Esophagus muscularis mucosa (tissue), 4 donors: ENCODE results near the gene HDAC4. TPM values are rescaled to one million over a fixed set of nuclear protein-coding genes. Genes with fewer than 3 reads are reported as not detected.

Experiments
- DNase-seq: peaks from one replicate; pipeline ENCODE4 v3.0.0-alpha.2; 2017; ENCODE audit errors: extremely low spot score
- H3K27ac ChIP-seq, 4 donors: fragments of 200-600 bp; sonication (generic); replicated peaks in 1 of 4; 1 replicate in 3 of 4; 2 replicates in 1 of 4; pipeline ENCODE4 v1.5.1; 2016 to 2019; ENCODE audit warnings: mild to moderate bottlenecking in 1 of 4
- H3K27me3 ChIP-seq, 4 donors: fragments of 200-600 bp; sonication (generic); one replicate each; pipeline versions ENCODE4 v1.5.1 to v1.6.0; 2016 to 2019
- H3K36me3 ChIP-seq, 4 donors: fragments of 200-600 bp; sonication (generic); one replicate each; pipeline ENCODE4 v1.5.1; 2016 to 2019
- H3K4me1 ChIP-seq, 4 donors: fragments of 200-600 bp; sonication (generic); one replicate each; pipeline ENCODE4 v1.5.1; 2016 to 2019
- H3K4me3 ChIP-seq, 4 donors: fragments of 200-600 bp; sonication (generic); 1 replicate in 2 of 4; 2 replicates in 2 of 4; pipeline ENCODE4 v1.5.1; 2016 to 2019; ENCODE audit warnings: mild to moderate bottlenecking in 4 of 4, moderate library complexity in 1 of 4
- H3K9me3 ChIP-seq, 4 donors: fragments of 200-600 bp; sonication (generic); 1 replicate in 3 of 4; 2 replicates in 1 of 4; pipeline ENCODE4 v1.5.1; 2016 to 2019
- CTCF ChIP-seq, 3 experiments: fragments of 200-600 bp in 2 of 3; fragments of 450-650 bp in 1 of 3; sonication (generic) in 2 of 3; IDR thresholded peaks; one replicate each; pipeline ENCODE4 v1.5.1; 2017 to 2019; ENCODE audit warnings: antibody characterized with exemption in 3 of 3, mild to moderate bottlenecking in 2 of 3, moderate library complexity in 1 of 3
- EP300 ChIP-seq: sonication (generic); formaldehyde crosslinking; IDR thresholded peaks from one replicate; pipeline ENCODE4 v1.6.1; 2017; ENCODE audit warnings: antibody characterized with exemption
- POLR2A ChIP-seq: fragments of 450-650 bp; IDR thresholded peaks from one replicate; pipeline ENCODE4 v1.6.1; 2017; ENCODE audit warnings: antibody characterized with exemption, moderate library complexity, mild to moderate bottlenecking, low read depth
- POLR2AphosphoS5 ChIP-seq, 2 donors: sonication (generic); formaldehyde crosslinking; IDR thresholded peaks; one replicate each; pipeline ENCODE4 v1.6.1; 2017; ENCODE audit warnings: antibody characterized with exemption in 2 of 2
- WGBS: methylation state at CpG from one replicate; pipeline ENCODE4 v1.1.5; 2018; 5-methylcytosine and 5-hydroxymethylcytosine counted together
- intact Hi-C: fragments of 100-400 bp; cut with DNase I; formaldehyde crosslinking; loops from one replicate; pipeline ENCODE4 v1.15.1; 2023
- total RNA-seq, 4 donors: library from RNA; depleted of rRNA; stranded (reverse); fragments of >200 nt; gene quantifications; one replicate each; pipeline versions ENCODE4 v1.1.0 to v1.2.1, GENCODE V29; 2016

HDAC4 gene
- total RNA-seq, 4 donors from 2014 or later = 59.4 to 119 (median 76.1) TPM

- Histone ChIP-seq H3K4me3 (no peak overlapping the region), H3K27ac (peak overlapping the region; percentile 55 to 83 (median 80)), H3K9me3 (no peaks in the 10 kb centered on the region), H3K36me3 (peaks cover 0 to 4% (median 0%) of the 10 kb centered on the region in 4 donors), H3K4me1 (peaks cover 73 to 94% (median 91%) of the 10 kb centered on the region in 4 donors), H3K27me3 (no peaks in the 10 kb centered on the region)
- WGBS = 85% methylated on average over 10 of the region's 10 CpGs
- no peak for DNase-seq
- intact Hi-C loops = no loop called here
- no peak for TF ChIP-seq CTCF (IDR thresholded peaks at IDR 0.05)
- TF ChIP-seq POLR2A = no peak
- TF ChIP-seq POLR2AphosphoS5 (IDR thresholded peaks at IDR 0.05) = no peak
- no peak for TF ChIP-seq EP300
Measured at GRCh38 chr2:239286901-239287300, 113.9 kb downstream of the HDAC4 start.

GRCh38 chr2:239285932-239286230 is 114.9 kb downstream of the HDAC4 start:
- DNase-seq = no peak
- Histone ChIP-seq H3K9me3 (no peaks in the 10 kb centered on the region), H3K4me1 (peaks cover 63 to 84% (median 81%) of the 10 kb centered on the region in 4 donors), H3K4me3 (peak overlapping the region in 1 of 4 donors; percentile 27), H3K36me3 (peaks cover 0 to 4% (median 0%) of the 10 kb centered on the region in 4 donors), H3K27me3 (no peaks in the 10 kb centered on the region), H3K27ac (peak overlapping the region in 3 of 4 donors; percentile 43 to 83 (median 80))
- TF ChIP-seq EP300 (no peak), POLR2A (no peak), POLR2AphosphoS5 (IDR thresholded peaks at IDR 0.05) (no peak)
- intact Hi-C loops = no loop called here
- WGBS = 59% methylated on average over 3 of the region's 3 CpGs

- H3K4me3 ChIP-seq = peak overlapping the region; percentile 27 to 37 (median 34)
- H3K36me3 ChIP-seq = peaks cover 0 to 4% (median 0%) of the 10 kb centered on the region in 4 donors
- WGBS = 39% methylated on average over 18 of the region's 26 CpGs
- DNase-seq = no peak
- H3K9me3 ChIP-seq = no peaks in the 10 kb centered on the region
- no peaks in the 10 kb centered on the region for H3K27me3 ChIP-seq
- intact Hi-C loops = no loop called here
- H3K4me1 ChIP-seq = peaks cover 62 to 82% (median 78%) of the 10 kb centered on the region in 4 donors
- peak overlapping the region; percentile 15 to 83 (median 62) for H3K27ac ChIP-seq
- TF ChIP-seq EP300 (no peak), POLR2AphosphoS5 (IDR thresholded peaks at IDR 0.05) (no peak), CTCF (IDR thresholded peaks at IDR 0.05) (no peak), POLR2A (no peak)
Measured at GRCh38 chr2:239285071-239285931, 115.5 kb downstream of the HDAC4 start.

- peaks cover 68 to 82% (median 78%) of the 10 kb centered on the region in 4 donors for H3K4me1 ChIP-seq
- no peaks in the 10 kb centered on the region for H3K9me3 ChIP-seq
- H3K27me3 ChIP-seq = no peaks in the 10 kb centered on the region
- peak overlapping the region in 2 of 4 donors; percentile 80 to 83 for H3K27ac ChIP-seq
- H3K36me3 ChIP-seq = peaks cover 0 to 4% (median 0%) of the 10 kb centered on the region in 4 donors
- intact Hi-C loops = no loop called here
- 88% methylated on average over 21 of the region's 31 CpGs for WGBS
- TF ChIP-seq POLR2A (no peak), CTCF (IDR thresholded peaks at IDR 0.05) (peak in 2 of 3 experiments; percentile 7 to 26), EP300 (no peak), POLR2AphosphoS5 (IDR thresholded peaks at IDR 0.05) (no peak)
- no peak overlapping the region for H3K4me3 ChIP-seq
- no peak for DNase-seq
Measured at GRCh38 chr2:239283961-239284795, 116.6 kb downstream of the HDAC4 start.
